Smooth muscle cell (in vitro differentiated cells): ENCODE data around the gene CLRN3. TPM values are rescaled to one million over a fixed set of nuclear protein-coding genes. Genes with fewer than 3 reads are reported as not detected.
A peak's percentile ranks its signal among the peaks of the same experiment; 100 is the strongest.

Experiments
- DNase-seq: peaks from one replicate; lab custom pipeline; 2025; ENCODE audit not compliant: unreplicated experiment; lab: John Stamatoyannopoulos, UW
- H2AFZ ChIP-seq: fragments of 200-600 bp; sonication (generic); 2 replicates; pipeline ENCODE4 v1.6.0; 2016; ENCODE audit warnings: antibody characterized with exemption, low read depth, mild to moderate bottlenecking
- H3F3A ChIP-seq: fragments of 200-600 bp; sonication (generic); 2 replicates; pipeline ENCODE4 v1.6.0; 2017; ENCODE audit warnings: antibody characterized with exemption, low read depth
- H3K27ac ChIP-seq: fragments of 200-600 bp; sonication (generic); 2 replicates; pipeline ENCODE4 v1.5.1; 2016; ENCODE audit warnings: low read depth, mild to moderate bottlenecking
- H3K27me3 ChIP-seq: fragments of 200-600 bp; sonication (generic); 2 replicates; pipeline ENCODE4 v1.6.1; 2016; ENCODE audit warnings: low read depth, mild to moderate bottlenecking
- H3K36me3 ChIP-seq: fragments of 200-600 bp; sonication (generic); 2 replicates; pipeline ENCODE4 v1.5.1; 2016; ENCODE audit warnings: low read depth
- H3K4me1 ChIP-seq: fragments of 200-600 bp; sonication (generic); 2 replicates; pipeline ENCODE4 v1.5.1; 2016; ENCODE audit warnings: low read depth
- H3K4me2 ChIP-seq: fragments of 200-600 bp; sonication (generic); 2 replicates; pipeline ENCODE4 v1.6.0; 2016; ENCODE audit warnings: mild to moderate bottlenecking
- H3K4me3 ChIP-seq: fragments of 200-600 bp; sonication (generic); 2 replicates; pipeline ENCODE4 v1.5.1; 2016; ENCODE audit warnings: mild to moderate bottlenecking
- H3K79me2 ChIP-seq: fragments of 200-600 bp; sonication (generic); 2 replicates; pipeline ENCODE4 v1.6.0; 2016; ENCODE audit warnings: low read depth, mild to moderate bottlenecking
- H3K9ac ChIP-seq: fragments of 200-600 bp; sonication (generic); 2 replicates; pipeline ENCODE4 v1.6.0; 2016; ENCODE audit warnings: low read depth
- H3K9me3 ChIP-seq: fragments of 200-600 bp; sonication (generic); replicated peaks from 2 replicates; pipeline ENCODE4 v1.5.1; 2016; ENCODE audit warnings: low read depth
- H4K20me1 ChIP-seq: fragments of 200-600 bp; sonication (generic); 2 replicates; pipeline ENCODE4 v1.6.0; 2016; ENCODE audit warnings: low read depth
- CTCF ChIP-seq: fragments of 200-600 bp; sonication (generic); IDR thresholded peaks from 2 replicates; pipeline ENCODE4 v1.5.1; 2017; ENCODE audit warnings: borderline replicate concordance, mild to moderate bottlenecking, antibody characterized with exemption; ENCODE audit not compliant: insufficient read depth, poor library complexity, severe bottlenecking
- WGBS: methylation state at CpG from one replicate; pipeline ENCODE4 v1.1.7; 2016; ENCODE audit warnings: low lambda C conversion rate; 5-methylcytosine and 5-hydroxymethylcytosine counted together
- polyA plus RNA-seq: library from polyadenylated mRNA; unstranded; fragments of >200 nt; fragmentation: Nextera tagmentation; extraction: Ambion mirVana; gene quantifications from 2 replicates; pipeline ENCODE4 v1.2.1, GENCODE V29; 2016
- total RNA-seq: library from RNA; depleted of rRNA; stranded (reverse); fragments of >200 nt; gene quantifications from 2 replicates; pipeline ENCODE4 v1.2.3, GENCODE V29; 2014

CLRN3 gene
- total and polyA plus RNA-seq, 2 experiments from 2014 or later = not detected

GRCh38 chr10:127905848-127906261, 13.1 kb upstream of the CLRN3 start:
- H3K4me3 ChIP-seq = no peak overlapping the region
- 92% methylated on average over 10 of the region's 10 CpGs for WGBS
- DNase-seq = no peak
- H3K4me1 ChIP-seq = peaks cover 4% of the 10 kb centered on the region
- H3K79me2 ChIP-seq = peaks cover 16% of the 10 kb centered on the region
- H3K36me3 ChIP-seq = no peaks in the 10 kb centered on the region
- H3K9me3 ChIP-seq = no peaks in the 10 kb centered on the region
- H4K20me1 ChIP-seq = no peaks in the 10 kb centered on the region
- H3K4me2 ChIP-seq = no peak overlapping the region
- no peak for TF ChIP-seq CTCF
- no peak overlapping the region for H2AFZ ChIP-seq
- no peak overlapping the region for H3K9ac ChIP-seq
- peak overlapping the region; percentile 39 for H3K27ac ChIP-seq
- no peaks in the 10 kb centered on the region for H3F3A ChIP-seq
- H3K27me3 ChIP-seq = no peaks in the 10 kb centered on the region

GRCh38 chr10:127905001-127905847, 12.5 kb upstream of the CLRN3 start:
- no peaks in the 10 kb centered on the region for H3K9me3 ChIP-seq
- peak overlapping the region; percentile 39 for H3K27ac ChIP-seq
- H3K9ac ChIP-seq = no peak overlapping the region
- no peaks in the 10 kb centered on the region for H4K20me1 ChIP-seq
- WGBS = 77% methylated on average over 14 of the region's 14 CpGs
- no peaks in the 10 kb centered on the region for H3K27me3 ChIP-seq
- H2AFZ ChIP-seq = no peak overlapping the region
- no peak overlapping the region for H3K4me3 ChIP-seq
- peaks cover 4% of the 10 kb centered on the region for H3K4me1 ChIP-seq
- no peaks in the 10 kb centered on the region for H3K36me3 ChIP-seq
- H3F3A ChIP-seq = no peaks in the 10 kb centered on the region
- no peak for DNase-seq
- H3K4me2 ChIP-seq = no peak overlapping the region
- no peak for TF ChIP-seq CTCF
- H3K79me2 ChIP-seq = peaks cover 11% of the 10 kb centered on the region

- DNase-seq = no peak
- Histone ChIP-seq H3K27ac (peak overlapping the region; percentile 42), H3K79me2 (peaks cover 6% of the 10 kb centered on the region), H3K9me3 (no peaks in the 10 kb centered on the region), H3F3A (no peaks in the 10 kb centered on the region), H3K9ac (no peak overlapping the region), H3K4me2 (no peak overlapping the region), H3K4me1 (peaks cover 4% of the 10 kb centered on the region), H3K4me3 (no peak overlapping the region), H3K27me3 (no peaks in the 10 kb centered on the region), H4K20me1 (no peaks in the 10 kb centered on the region), H2AFZ (no peak overlapping the region), H3K36me3 (no peaks in the 10 kb centered on the region)
- 88% methylated on average over 5 of the region's 5 CpGs for WGBS
- no peak for TF ChIP-seq CTCF
Observed at GRCh38 chr10:127904311-127905000, 11.7 kb upstream of the CLRN3 start.
